GM12801 (cell line): Measurements from ENCODE around the gene TBC1D19.

Experiments
- CTCF ChIP-seq: IDR thresholded peaks from one replicate; pipeline ENCODE4 v1.5.1; 2011; ENCODE audit warnings: control low read depth; ENCODE audit not compliant: insufficient read length; ENCODE audit errors: extremely low read depth

The TBC1D19 gene

GRCh38 chr4:26700110-26700509 lies 116.2 kb downstream of the TBC1D19 start:
- TF ChIP-seq CTCF, result no peak

- TF ChIP-seq CTCF, result no peak
Observed at GRCh38 chr4:26701095-26701494, 117.2 kb downstream of the TBC1D19 start.

- TF ChIP-seq CTCF, result no peak
Observed at GRCh38 chr4:26701786-26702227, 117.9 kb downstream of the TBC1D19 start.

- TF ChIP-seq CTCF, result no peak
Observed at GRCh38 chr4:26707342-26707741, 123.5 kb downstream of the TBC1D19 start.

- no peak for TF ChIP-seq CTCF
Observed at GRCh38 chr4:26709246-26709645, 125.4 kb downstream of the TBC1D19 start.

GRCh38 chr4:26713563-26714151 lies 129.8 kb downstream of the TBC1D19 start:
- TF ChIP-seq CTCF, result no peak

- no peak for TF ChIP-seq CTCF
Observed at GRCh38 chr4:26715636-26716242, 131.9 kb downstream of the TBC1D19 start.
